Measurements from ENCODE around the gene PBX3. TPM values are rescaled to one million over a fixed set of nuclear protein-coding genes. Genes with fewer than 3 reads are reported as not detected.

PBX3 gene
- total RNA-seq, 1 donor from 2014 or later = 37.7 TPM

DNA sequence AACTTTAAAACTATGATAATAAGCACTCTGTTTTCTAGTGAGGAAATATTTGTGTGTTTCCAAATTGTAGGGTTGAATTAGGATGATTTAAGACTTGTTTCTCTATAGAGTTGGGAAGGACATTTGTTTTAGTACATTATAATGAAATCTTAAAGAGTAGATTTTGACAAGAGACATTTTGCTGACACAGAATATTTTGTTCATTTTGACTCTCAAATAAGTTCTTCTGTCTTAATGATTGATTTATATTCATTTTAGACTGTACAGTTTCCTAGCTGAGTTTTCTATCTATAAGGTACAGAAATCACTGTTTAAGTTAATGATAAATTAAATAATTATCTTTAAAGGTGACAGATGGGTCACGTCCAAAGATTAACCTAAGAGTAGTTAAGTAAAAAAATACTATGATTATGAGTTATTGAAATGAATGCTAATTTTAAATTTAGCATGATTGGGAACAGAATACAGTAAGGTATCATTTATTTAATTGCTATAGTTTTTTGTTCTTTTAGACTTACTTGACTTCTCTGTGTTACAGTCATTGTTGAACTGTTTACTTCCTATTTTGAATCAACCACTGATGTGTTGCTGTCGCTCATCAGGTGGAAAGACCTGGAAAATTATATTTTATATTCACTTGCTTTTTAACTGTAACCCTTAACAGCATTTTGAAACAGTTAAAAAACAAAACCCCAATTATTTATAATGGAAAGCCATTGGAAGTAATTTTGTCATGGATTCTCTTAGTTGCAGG, 19.5 kb downstream of the PBX3 start:
- H3K9me3 Mint-ChIP-seq (ENCODE audit: low read depth) = peaks cover 3% of the 10 kb centered on the region
- no peak for DNase-seq (ENCODE audit: low spot score, unreplicated experiment)
- no peak overlapping the region for H3K27ac Mint-ChIP-seq
- peaks cover 2% of the 10 kb centered on the region for H3K36me3 Mint-ChIP-seq (ENCODE audit: insufficient read depth)
- H3K4me3 Mint-ChIP-seq (ENCODE audit: low read depth) = no peak overlapping the region
- TF ChIP-seq, protein P1, sequence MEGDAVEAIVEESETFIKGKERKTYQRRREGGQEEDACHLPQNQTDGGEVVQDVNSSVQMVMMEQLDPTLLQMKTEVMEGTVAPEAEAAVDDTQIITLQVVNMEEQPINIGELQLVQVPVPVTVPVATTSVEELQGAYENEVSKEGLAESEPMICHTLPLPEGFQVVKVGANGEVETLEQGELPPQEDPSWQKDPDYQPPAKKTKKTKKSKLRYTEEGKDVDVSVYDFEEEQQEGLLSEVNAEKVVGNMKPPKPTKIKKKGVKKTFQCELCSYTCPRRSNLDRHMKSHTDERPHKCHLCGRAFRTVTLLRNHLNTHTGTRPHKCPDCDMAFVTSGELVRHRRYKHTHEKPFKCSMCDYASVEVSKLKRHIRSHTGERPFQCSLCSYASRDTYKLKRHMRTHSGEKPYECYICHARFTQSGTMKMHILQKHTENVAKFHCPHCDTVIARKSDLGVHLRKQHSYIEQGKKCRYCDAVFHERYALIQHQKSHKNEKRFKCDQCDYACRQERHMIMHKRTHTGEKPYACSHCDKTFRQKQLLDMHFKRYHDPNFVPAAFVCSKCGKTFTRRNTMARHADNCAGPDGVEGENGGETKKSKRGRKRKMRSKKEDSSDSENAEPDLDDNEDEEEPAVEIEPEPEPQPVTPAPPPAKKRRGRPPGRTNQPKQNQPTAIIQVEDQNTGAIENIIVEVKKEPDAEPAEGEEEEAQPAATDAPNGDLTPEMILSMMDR (IDR thresholded peaks at IDR 0.05; ENCODE audit: unreplicated experiment) = no peak
- no peaks in the 10 kb centered on the region for H3K27me3 Mint-ChIP-seq
- peaks cover 33% of the 10 kb centered on the region for H3K4me1 Mint-ChIP-seq (ENCODE audit: low read depth)

DNA sequence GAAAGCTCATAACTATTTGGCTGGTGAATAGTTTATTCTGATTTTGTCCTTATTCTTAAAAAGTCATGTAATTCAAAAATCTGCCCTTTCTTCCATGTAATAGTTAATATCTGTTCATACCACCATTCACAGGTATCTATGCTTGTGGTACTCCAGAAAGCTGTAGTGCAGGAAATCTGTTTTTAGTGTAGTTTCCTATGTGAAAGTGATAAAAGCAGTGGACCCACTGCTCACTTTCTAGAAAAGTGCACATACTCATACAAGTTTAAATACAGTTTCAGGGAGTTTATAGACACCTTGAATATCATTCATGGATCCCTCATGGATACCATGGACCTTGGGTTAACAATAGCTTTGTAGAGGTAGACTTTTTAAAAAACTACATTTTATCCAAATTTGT, 20.2 kb downstream of the PBX3 start:
- TF ChIP-seq, protein P1 (IDR thresholded peaks at IDR 0.05; ENCODE audit: unreplicated experiment) = no peak
- no peak for DNase-seq (ENCODE audit: low spot score, unreplicated experiment)
- no peaks in the 10 kb centered on the region for H3K27me3 Mint-ChIP-seq
- no peak overlapping the region for H3K4me3 Mint-ChIP-seq (ENCODE audit: low read depth)
- H3K27ac Mint-ChIP-seq = no peak overlapping the region
- peaks cover 2% of the 10 kb centered on the region for H3K36me3 Mint-ChIP-seq (ENCODE audit: insufficient read depth)
- H3K9me3 Mint-ChIP-seq (ENCODE audit: low read depth) = peaks cover 3% of the 10 kb centered on the region
- peaks cover 37% of the 10 kb centered on the region for H3K4me1 Mint-ChIP-seq (ENCODE audit: low read depth)

DNA sequence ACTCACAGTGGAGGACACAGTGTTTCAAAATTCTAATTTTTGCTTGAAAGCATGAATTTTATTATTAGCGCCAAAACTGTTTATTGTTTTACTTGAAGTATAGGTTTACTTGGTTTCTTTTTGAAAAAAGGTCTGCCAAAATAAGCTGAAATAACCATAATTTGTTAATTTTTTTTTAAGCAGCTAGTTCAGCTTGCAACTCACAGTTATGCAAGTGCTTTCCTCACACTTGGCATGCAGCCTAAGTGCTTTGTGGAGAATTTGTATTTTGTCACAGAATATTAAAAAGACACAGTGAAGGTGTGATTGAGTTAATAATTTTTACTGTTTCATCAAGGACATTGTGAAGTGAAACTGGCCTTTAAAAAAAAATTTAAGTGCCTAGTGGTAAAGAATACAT, 21.6 kb downstream of the PBX3 start:
- DNase-seq (ENCODE audit: low spot score, unreplicated experiment) = no peak
- peaks cover 33% of the 10 kb centered on the region for H3K4me1 Mint-ChIP-seq (ENCODE audit: low read depth)
- H3K9me3 Mint-ChIP-seq (ENCODE audit: low read depth) = peaks cover 3% of the 10 kb centered on the region
- no peaks in the 10 kb centered on the region for H3K27me3 Mint-ChIP-seq
- TF ChIP-seq, protein P1 (IDR thresholded peaks at IDR 0.05; ENCODE audit: unreplicated experiment) = no peak
- H3K36me3 Mint-ChIP-seq (ENCODE audit: insufficient read depth) = peaks cover 3% of the 10 kb centered on the region
- no peak overlapping the region for H3K27ac Mint-ChIP-seq
- H3K4me3 Mint-ChIP-seq (ENCODE audit: low read depth) = no peak overlapping the region

DNA sequence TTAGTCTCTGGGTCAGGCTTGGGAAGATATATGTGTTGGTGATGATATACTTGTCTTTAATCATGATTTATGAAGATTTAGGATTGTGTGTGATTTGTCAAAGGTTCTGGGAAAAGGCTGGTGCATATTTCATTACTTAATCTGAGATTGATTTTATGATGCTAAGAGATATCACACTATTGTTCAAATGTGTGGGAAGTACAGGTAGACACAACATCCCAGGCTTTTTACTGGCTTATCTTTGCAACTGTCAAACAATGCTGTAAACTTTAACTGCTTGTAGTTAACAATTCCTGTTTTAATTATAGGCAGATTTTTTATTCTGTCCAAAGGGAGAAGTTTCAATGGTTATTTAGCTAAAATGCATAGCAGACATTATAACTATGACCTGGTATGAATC, 23.9 kb downstream of the PBX3 start:
- peaks cover 11% of the 10 kb centered on the region for H3K36me3 Mint-ChIP-seq (ENCODE audit: insufficient read depth)
- peaks cover 12% of the 10 kb centered on the region for H3K9me3 Mint-ChIP-seq (ENCODE audit: low read depth)
- TF ChIP-seq, protein P1 (IDR thresholded peaks at IDR 0.05; ENCODE audit: unreplicated experiment) = no peak
- DNase-seq (ENCODE audit: low spot score, unreplicated experiment) = no peak
- H3K4me3 Mint-ChIP-seq (ENCODE audit: low read depth) = no peak overlapping the region
- peak overlapping the region; percentile 86 for H3K27ac Mint-ChIP-seq
- peaks cover 32% of the 10 kb centered on the region for H3K4me1 Mint-ChIP-seq (ENCODE audit: low read depth)
- no peaks in the 10 kb centered on the region for H3K27me3 Mint-ChIP-seq

DNA sequence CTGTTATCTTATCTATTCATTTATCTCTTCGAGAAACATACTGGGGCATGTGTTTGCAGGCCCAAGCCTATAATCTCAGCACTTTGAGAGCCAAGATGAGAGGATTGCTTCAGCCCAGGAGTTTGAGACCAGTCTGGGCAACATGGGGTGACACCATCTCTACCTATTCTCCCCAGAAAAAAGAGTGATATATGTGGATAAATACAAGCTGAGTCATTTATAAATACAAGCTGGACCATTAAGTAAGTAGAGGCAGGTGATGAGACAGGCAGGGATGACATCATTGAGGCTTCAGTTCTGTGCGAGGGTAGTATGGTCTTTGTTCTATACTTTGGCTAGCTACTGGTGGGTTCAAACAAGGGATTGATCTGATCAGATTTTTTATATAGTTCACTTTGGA, 25.6 kb downstream of the PBX3 start:
- DNase-seq (ENCODE audit: low spot score, unreplicated experiment) = no peak
- TF ChIP-seq, protein P1 (IDR thresholded peaks at IDR 0.05; ENCODE audit: unreplicated experiment) = no peak
- H3K36me3 Mint-ChIP-seq (ENCODE audit: insufficient read depth) = peaks cover 11% of the 10 kb centered on the region
- H3K9me3 Mint-ChIP-seq (ENCODE audit: low read depth) = peaks cover 12% of the 10 kb centered on the region
- peaks cover 32% of the 10 kb centered on the region for H3K4me1 Mint-ChIP-seq (ENCODE audit: low read depth)
- no peaks in the 10 kb centered on the region for H3K27me3 Mint-ChIP-seq
- no peak overlapping the region for H3K4me3 Mint-ChIP-seq (ENCODE audit: low read depth)
- H3K27ac Mint-ChIP-seq = peak overlapping the region; percentile 13

Data from progenitor cell of endocrine pancreas (in vitro differentiated cells).